NCI-H2196 (cell line): ENCODE data around the gene SPI1.

ENCODE experiments used
- DNase-seq: peaks from one replicate; lab custom pipeline; 2025; ENCODE audit not compliant: unreplicated experiment; lab: John Stamatoyannopoulos, UW

SPI1 gene

DNA sequence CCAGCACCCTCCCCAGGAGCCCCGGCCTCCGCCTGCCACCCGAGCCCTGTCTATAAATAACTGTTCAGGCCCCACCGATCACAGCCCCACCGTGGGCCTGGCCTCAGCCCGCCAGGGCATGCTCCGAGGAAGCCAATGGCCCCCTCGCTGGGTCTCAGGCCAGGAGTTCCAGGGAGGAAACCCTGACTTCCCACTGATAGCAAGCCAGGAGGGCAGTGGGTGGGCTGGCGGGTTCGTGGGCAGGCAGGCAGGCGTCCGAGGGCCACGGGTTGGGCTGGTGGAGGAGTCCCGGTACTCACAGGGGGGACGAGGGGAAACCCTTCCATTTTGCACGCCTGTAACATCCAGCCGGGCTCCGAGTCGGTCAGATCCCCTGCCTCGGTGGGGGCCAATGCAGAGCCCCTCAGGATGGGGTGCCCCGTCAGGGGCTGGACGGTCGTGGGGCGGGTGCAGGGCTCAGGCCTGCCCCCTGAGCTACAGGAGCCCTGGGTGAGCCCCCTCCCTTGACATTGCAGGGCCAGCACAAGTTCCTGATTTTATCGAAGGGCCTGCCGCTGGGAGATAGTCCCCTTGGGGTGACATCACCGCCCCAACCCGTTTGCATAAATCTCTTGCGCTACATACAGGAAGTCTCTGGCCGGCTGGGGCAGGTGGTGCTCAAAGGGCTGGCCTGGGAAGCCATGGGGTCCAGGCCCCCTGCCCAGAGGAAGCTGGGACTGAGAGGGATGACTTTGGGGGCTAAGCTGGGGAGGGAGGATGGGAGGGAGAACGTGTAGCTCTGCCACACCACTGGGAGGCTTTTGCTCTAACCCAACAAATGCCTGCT lies at the start of gene SPI1:
Gene SPI1 (minus strand): TSS at position 538 of the 826 bp plus-strand sequence. CDS start 194 bp downstream, at position 344.
- DNase-seq: no peak

GRCh38 chr11:47426062-47426956 lies 48.0 kb upstream of the SPI1 start, which contains the start of gene PSMC3:
TSS of gene PSMC3 (minus strand) at chr11:47426439. CDS start at chr11:47426279, 160 bp downstream.
- DNase-seq: peak; percentile 98

DNA sequence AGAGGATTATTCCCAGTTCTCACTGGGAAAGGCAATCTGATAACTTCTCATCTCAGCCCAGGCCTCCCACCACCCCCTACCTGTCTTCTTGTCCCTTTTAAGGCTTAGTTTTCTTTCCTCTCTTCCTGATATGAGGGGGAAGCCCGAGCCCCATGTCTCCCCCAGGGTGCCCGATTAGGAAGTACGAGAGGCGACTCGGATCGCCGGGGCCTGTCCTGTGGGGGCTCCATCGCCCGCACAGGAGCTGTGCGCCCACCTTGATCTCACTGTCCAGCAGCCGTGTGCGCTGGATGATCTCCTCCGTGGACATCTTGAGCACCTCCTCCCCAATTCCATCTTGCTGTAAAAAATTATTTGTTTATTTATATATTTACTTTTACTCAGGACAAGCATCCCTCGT lies 47.3 kb upstream of the SPI1 start:
- DNase-seq: no peak

DNA sequence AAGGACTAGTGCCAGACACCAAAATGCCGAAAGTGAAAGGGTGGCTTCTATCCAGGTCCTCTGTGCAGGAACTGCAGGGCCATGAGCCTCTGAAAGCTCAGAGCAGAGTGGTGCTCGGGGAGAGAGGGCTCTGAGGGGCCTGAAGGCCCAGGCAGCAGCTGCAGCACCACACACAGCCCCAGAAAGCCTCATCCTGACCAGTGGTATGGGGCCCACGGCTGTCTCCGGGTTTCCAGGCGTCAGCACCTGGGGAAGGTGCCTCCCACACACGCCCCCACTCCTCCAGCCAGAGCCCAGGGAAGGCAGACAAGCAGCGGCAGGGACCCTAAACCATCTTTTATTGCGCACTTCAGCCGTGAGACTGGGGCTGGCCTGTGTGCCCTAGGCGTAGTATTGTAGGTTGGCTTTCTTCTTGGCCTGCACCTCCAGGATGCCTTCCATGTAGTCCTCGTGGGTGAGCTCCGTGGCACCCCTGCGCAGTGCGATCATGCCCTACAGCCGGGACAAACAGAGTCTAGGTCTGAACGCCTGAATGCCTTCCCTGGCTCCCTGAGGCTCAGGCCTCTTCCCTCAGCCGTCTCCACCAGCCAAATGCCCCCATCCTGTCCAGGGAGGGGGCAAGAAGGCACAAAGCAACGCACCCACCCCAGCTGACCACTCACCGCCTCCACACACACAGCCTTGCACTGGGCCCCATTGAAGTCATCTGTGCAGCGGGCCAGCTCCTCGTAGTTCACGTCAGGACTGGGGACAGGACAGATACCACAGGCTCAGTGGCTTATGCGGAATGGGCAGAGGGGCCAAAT lies 40.3 kb upstream of the SPI1 start:
- DNase-seq: no peak

- DNase-seq: no peak
These were observed 39.4 kb upstream of the SPI1 start for GRCh38 chr11:47417712-47418111.

- peak; percentile 73 for DNase-seq
These were observed 37.7 kb upstream of the SPI1 start for GRCh38 chr11:47415949-47416472.

DNA sequence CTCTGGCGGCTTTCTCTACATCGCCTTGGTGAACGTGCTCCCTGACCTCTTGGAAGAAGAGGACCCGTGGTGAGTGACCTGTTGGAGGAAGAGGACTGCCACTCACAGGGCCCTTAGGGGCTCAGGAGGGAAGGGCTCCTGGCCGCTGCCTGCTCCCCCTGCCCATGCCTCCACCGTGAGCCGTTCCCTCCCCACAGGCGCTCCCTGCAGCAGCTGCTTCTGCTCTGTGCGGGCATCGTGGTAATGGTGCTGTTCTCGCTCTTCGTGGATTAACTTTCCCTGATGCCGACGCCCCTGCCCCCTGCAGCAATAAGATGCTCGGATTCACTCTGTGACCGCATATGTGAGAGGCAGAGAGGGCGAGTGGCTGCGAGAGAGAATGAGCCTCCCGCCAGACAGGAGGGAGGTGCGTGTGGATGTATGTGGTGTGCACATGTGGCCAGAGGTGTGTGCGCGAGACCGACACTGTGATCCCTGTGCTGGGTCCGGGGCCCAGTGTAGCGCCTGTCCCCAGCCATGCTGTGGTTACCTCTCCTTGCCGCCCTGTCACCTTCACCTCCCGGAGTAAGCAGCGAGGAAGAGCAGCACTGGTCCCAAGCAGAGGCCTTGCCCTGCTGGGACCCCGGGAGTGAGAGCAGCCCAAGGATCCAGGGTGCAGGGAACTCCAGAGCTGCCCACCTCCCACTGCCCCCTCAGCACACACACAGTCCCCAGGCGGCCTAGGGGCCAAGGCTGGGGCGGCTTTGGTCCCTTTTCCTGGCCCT lies 36.9 kb upstream of the SPI1 start:
- no peak for DNase-seq

- DNase-seq: no peak
These were observed 36.3 kb upstream of the SPI1 start for GRCh38 chr11:47414685-47415070.

- DNase-seq: no peak
These were observed 35.7 kb upstream of the SPI1 start for GRCh38 chr11:47413908-47414684.

DNA sequence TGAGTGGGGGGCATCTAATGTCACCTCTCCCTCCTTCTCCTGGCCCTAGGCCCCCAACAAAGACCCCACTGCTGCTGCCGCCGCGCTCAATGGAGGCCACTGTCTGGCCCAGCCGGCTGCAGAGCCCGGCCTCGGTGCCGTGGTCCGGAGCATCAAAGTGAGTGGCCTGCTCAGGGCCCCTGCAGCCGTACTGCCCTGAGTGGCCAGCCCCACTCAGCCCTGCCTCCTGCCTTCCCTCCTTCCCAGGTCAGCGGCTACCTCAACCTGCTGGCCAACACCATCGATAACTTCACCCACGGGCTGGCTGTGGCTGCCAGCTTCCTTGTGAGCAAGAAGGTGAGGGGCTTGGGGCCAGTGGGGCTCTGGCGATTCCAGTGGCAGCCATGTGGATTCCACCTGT lies 35.0 kb upstream of the SPI1 start:
- DNase-seq: no peak

GRCh38 chr11:47411884-47412746 lies 33.8 kb upstream of the SPI1 start:
- DNase-seq: peak; percentile 61

DNA sequence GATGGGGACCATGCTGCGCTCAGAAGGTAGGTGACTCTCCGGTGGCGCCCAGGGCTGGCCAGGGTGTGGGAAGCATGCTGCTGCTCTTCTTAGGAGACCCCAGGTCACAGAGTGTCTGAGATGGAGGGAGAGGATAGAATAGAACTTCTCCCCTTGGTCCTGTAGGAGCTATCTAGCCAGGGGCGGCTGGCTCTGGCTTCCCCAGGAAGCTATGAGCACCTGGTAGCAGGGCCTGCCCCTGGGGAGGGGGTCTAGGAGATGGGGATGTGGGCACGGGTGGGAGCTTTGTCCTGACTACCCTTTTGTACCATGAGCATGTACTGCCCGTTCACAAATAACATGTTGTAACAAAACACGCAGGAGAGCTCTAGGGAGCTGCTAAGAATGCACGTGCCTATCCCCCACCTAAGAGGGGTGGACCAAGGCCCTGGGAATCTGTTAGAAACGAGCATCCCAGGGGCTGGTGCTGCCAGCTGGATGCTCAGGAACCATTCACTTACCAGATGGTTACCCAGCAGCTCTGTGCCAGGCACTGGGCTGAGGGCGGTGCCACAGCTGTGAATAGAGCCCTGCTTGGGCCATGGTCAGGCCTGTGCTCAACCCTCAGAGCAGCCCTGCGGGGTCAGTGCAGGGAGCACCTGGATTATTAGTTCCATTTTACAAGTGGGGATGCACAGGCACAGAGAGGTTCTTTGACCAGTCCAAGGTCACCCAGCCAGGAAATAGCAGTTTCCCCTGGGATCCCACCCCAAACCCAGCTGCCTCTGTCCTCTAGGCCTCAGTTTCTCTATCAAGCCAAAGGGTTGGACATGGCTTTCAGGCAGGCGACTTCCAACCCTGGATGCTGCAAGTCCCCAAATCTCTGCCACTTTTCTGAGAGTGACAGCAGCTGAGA lies 32.3 kb upstream of the SPI1 start:
- DNase-seq: no peak

GRCh38 chr11:47409440-47410369 lies 31.4 kb upstream of the SPI1 start:
- no peak for DNase-seq

- no peak for DNase-seq
These were observed 30.5 kb upstream of the SPI1 start for GRCh38 chr11:47408598-47409439.
